GM19035 (cell line): ENCODE measurements around the gene CLDN22.

Experiments
- ATAC-seq: cut with Tn5 transposase; IDR thresholded peaks from one replicate; pipeline ENCODE4 v1.9.1; 2021; ENCODE audit not compliant: unreplicated experiment

CLDN22 gene

DNA sequence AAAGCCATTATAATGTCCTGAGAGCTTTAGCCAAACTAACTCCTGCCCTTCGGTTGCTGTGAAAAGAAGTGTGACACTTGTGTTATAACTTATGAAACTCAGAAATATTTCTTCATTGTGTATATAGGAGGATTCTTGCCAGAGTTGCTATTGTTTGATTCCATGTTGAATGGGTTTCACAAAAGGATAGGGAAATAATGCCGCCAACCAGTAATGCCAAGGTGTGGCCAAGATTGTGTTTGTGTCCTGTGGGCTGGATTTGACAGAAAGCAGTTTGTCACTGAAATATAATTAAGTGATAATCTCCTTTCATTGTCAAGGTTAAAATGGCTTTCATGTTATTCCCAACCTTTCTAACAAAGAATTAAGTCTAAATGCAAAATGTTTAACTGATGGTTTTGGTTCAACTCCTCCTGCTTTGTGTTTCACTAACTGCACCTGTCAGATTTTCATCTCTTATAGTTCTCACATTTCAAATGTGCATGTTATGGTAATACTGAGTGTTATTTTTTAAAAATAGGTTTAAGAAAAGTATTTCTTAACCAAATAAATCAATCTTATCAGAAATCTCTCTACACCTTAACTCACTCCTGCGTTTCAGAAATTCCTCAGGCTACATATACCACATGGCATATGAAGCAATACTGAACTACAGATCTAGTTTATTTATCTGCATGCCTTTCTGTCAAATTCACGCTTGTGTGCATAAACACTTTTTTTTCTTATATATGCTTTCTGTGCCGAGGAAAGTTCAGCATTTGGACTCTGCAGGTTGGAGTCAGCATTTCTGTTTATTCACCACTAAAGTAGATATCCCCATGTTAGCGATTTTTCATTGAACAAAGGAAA lies at the start of gene CLDN22:
Gene CLDN22, minus strand, starts transcription at position 66 of the 849 bp plus-strand sequence. Its CDS starts 58 bp downstream, at position 8.
- ATAC-seq: no peak

DNA sequence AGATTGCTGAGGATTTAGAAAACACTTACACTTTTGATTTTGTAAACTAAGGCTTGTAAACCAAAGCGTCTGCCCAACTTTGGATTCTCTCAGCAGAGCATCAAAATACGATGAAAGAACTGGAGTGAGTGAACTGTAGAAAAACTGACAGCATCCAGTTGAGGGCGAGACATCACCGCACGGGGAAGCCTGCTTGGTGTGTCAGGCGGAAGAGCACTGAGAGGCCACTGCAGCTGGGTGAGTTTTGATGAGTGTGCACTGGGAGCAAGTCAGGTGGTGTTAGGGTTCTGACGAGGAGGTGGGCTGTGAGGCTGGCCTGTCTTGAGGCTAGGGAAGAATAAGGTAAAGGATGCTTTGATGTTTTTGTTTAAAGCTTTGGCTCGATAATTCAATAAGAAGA lies 49.0 kb upstream of the CLDN22 start:
- ATAC-seq: no peak

DNA sequence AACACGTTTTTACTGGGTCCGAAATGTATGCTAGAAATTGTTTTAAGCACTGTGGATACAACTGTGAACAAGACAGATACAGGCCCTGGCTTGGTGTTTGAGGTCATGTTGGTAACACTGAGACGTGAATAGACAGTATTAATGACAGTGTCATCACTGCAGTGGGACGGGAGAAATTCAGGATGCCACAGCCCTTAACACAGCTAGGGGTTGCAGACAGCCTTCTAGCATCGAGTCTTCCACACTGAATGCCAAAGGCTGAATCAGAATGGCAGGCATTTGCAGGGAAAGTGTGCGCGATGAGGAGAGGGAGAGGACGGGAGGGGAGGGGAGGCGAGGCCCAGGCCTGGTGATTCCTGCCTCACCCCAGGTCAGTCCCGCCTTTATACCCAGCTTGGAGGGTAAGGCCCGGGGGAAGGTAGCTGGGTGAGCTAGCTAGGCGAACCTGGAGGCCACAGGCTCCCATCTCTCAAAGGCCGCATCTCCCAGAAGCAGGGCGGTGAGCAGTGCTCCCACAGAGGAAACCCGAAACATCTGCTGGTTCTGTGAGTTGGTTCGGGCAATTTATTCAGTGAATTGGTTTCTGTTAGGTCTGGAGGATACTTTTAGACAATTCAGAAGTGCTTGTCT lies 46.2 kb upstream of the CLDN22 start:
- no peak for ATAC-seq

DNA sequence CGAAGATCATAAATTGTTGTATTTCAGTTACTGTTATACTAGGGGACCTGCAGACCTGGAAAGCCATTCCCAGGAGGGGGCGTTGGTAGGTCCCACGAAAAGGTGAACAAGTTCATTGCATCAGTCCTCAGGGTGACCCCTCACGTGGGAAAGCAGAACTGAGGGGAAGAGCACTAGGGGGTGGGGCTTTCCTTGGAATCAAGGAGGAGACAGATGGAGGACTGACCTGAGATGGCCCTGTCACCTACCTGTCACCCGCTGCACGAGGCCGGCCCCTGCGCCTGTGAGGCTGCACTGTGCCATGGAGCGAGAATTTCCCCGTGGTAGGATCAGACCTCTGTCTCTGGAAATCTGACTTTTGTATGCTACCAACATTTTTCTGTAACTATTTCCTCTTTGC lies 43.9 kb upstream of the CLDN22 start:
- no peak for ATAC-seq

DNA sequence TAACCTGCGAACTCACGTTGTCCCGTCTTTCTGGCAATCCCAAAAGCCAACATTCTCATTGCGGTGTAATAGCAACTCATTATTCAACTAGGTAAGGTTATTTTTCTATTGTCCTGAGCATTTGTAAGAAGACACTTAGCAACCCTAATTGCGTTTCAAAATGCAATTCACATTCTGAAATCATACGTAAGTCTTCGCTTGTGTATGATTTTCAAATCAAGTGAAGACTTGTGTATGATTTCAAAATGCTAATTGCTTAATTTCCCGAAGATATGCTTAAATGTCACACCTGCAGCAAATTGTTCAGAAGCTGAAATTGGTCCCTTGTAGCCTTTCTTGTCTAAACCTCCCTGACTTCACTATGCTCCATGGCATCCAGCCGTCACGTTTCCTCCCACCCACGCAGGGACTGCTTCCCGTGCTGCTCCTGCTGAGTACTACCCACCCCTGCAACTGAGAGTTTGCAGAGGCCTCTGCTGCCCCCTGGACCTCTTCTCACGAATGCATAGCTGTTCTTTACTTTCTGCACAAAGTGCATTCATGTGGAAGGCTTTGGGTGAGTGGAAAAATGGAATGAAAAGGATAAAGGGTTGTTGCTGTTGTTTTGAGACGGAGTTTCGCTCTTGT lies 43.0 kb upstream of the CLDN22 start:
- no peak for ATAC-seq

DNA sequence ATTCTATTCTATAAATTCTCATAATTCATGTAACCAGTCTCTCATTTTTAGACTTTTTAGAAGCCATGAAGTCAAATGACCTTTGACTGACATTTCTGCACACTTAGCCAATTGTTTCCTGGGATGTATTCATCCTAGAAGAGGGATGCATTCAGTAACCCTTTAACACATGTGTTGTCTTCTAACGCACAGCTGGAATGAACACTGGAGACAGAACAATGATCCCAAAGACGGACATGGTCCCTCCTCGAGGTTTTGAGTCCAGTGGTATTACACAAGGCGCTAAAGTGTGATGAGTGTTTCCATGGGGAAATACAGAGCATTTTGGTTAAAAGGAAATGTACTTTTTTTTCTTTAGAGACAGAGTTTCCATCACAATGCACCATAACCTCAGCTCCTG lies 42.0 kb upstream of the CLDN22 start:
- ATAC-seq: no peak

DNA sequence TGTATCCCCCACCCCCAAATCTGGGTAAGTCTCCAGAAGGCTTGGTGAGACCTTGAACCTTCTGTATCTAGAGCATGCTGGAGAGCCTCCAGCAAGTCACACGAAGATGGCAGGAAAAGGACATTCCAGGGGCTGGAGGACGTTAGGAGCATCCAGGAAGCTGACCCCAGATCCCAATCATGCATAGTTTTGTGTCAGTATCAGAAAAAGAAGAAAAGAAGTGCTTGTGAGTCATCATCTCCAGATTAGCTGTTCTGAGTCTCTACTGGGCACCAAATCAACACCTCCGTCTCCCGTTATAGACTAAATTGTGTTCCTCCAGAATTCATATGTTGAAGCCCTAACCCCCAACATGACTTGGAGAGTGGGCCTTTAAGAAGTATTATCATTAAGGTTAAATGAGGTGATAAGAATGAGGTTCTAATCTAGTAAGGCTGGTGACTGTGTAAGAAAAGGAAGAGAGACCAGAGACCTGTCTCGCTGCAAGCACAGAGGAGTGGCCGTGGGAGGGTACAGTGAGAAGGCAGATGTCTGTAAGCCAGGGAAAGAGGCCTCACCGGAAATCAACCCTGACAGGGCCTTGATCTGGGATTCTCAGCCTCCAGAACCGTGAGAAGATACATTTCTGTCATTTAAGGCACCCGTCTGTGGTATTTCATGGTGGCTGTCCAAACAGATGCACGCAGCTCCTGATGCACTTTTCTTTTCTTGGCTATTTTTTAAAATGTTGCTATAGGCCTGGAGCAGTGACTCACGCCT lies 40.3 kb upstream of the CLDN22 start:
- ATAC-seq: no peak

DNA sequence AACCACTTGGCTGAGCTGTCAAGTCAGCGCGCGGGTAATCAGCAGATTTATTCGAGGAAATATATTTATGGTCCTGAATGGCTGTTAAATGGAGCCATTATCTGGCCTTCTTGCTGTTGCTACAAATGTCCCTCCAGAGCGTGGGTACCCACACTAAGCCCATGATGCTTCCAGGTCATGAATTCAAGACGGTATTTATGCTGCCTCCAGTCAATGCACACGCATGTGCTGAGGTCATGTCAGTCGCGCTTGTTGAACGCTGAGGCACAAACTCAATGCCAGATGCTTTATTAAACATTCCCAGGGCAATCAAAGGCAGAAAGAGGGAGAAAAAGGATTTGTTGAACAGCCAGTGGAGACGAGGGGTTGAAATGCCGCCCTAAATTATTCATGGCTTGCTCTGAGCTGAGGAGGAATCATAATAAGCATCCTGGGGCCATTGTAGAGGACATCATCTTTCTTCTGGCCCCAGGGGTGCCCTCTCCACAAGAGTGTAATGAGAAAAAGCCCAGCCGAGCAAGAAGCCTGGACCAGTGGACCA lies 38.2 kb upstream of the CLDN22 start:
- ATAC-seq: no peak

DNA sequence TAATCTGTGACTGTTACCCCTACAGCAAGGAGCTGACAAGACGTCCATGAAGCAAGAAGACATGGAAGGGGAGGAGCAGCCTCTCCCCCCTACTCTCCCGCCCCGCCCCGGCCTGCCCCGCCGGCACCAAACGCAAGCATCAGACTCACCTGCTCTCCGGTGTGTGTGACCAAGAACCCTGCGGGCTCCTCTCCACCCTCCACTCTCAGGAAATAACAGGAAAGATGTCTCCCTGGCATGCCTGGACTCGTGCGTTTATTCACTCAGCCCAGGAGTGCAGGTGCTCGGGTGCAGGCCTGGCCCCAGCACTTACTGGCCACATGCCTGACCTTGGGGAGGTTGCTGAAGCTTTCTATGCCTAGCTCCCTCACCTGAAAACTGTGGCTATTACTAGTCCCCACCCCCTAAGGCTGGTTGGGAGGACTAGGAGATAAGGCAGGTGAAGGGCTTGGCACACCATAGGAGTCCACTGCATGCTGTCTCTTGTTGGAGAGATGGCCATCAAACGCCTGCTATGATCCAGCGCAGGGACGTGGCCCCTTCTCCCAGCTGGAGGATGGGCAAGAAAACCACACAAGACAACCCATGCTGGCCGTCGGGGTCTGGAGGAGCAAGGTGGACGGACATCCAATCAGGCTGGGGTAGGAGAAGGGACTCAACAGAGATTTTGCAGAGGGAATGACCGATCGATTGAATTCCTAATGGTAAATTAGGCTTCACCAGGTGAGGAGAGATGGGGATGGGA lies 37.0 kb upstream of the CLDN22 start:
- no peak for ATAC-seq

DNA sequence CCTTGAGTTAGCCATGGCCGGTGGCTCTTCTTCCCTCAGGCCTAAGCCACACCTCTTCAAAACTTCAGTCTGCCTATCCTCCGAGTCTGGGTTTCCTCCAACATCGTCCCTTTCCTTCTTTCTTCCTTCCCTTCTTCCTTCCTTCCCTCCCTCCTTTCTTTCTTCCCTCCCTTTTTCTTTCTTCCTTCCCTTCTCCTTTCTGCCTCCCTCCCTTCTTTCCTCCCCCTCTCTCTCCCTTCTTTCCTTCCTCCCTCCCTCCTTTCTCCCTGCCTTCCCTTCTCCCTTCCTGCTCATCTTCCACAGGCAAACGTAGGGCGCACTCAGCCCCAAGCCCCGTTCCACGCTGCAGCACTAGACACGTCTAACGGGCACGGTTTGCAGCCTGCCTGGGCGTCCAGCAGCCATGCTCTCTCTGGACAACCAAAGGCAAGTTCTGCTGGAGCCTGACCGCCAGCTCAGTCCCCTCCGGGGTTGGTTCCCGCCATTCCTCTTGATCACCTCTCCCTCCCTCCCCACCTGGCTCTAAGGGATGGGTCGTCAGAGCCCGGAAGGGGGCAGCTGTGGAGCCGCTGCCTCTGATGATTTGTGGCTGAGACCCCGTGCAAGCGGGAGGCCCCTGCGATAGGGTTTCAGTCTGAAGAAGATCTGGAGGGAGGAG lies 36.2 kb upstream of the CLDN22 start:
- no peak for ATAC-seq

DNA sequence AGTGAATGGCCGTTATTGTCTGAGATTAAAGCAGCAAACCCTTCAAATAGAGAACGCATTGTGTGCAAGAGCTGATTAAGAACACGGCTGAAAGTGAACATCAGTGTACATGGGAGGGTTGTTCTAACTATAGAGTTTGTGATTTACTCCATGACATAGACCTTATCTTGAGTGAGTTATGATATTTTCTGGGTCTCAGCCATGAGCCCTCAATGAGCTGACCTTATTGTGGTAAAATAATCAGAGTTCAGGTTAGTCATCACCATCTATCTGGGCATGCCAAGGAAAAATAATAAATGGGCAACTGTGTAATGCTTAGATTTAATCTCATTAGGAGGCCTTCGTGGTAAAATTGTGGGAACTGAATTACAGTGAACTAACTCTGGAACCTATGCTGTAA lies 35.3 kb upstream of the CLDN22 start:
- no peak for ATAC-seq

DNA sequence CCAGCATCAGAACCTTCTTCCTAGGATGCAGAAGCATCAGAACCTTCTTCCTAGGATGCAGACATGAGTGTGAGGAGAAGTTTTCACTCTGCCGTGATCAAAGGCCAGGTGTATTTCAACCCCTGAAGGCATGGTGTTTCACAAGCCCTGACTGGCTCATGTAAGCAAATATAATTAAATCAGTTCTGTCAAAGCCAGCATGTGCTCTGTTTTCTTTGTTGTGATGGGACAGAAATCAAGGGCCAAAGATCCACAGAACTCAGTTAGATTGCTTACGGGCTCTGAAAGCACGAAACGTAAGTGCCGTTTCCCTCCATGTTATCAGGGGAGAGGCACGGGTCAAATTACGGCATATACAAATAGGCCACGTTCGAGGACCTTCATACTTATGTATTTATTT lies 34.1 kb upstream of the CLDN22 start:
- no peak for ATAC-seq

DNA sequence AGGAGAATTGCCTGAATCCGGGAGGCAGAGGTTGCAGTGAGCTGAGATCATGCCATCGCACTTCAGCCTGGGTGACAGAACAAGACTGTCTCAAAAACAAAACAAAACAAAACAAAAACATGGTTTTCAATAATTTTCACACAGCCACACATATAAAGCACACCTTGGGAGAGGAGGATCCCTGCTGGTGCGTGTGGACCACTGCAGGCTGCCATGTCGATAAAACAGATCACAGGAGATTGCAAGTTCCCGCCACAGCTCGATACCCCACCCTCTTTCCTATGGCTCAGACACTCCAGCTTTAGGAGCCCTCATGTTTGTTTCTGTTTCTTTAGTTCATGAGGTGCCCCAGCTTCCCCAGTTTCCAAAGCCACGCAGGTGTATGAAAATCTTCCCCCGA lies 33.5 kb upstream of the CLDN22 start:
- ATAC-seq: no peak

DNA sequence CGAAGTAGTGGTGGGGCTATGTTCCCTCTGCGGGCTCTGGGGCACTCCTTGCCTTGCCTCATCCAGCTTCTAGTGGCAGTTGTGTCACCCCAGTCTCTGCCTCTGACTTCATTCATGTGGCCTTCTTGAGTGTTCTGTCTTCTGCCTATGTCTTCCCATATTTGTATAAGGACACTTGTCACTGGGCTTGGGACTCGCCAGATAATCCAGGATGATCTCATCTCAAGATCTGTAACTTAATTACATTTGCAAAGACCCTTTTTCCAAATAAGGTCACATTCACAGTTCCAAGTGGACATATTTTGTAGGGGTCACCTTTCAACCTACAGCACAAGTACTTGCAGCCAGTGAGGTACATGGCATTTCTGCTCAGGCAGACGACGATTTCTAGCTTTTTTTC lies 32.5 kb upstream of the CLDN22 start:
- ATAC-seq: no peak

DNA sequence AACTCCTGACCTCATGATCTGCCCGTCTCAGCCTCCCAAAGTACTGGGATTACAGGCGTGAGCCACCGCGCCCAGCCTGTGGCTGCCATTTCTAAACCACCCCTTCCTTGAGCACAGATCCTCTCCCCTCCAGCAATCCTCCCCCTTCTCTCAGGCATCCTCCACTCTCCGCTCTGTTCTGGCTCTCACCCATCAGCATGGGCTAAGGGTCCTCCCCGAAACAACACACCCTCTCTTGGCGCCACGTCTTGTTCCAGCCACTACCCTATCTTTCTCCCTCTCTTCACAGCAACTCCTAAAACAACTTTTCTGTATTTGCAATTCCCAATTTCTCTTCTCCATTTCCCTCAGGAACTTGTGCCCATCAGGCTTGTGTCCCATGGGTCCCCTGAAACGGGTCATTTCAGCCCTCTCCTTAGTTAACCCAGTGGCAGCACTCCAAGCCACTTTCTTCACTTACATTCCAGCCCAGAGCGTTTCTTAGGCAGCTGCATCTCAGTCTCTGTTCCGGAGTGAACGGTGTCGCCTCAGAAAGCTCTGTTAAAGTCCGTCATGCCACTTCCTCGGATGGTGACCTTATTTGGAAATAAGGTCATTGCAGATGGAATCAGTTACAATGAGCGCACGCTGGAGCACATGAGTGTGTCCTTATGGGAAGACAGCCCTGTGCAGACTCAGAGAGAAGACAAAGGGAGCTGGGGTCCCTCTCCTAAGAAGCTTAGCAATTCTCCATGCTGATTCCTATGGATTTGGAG lies 30.4 kb upstream of the CLDN22 start:
- ATAC-seq: no peak

DNA sequence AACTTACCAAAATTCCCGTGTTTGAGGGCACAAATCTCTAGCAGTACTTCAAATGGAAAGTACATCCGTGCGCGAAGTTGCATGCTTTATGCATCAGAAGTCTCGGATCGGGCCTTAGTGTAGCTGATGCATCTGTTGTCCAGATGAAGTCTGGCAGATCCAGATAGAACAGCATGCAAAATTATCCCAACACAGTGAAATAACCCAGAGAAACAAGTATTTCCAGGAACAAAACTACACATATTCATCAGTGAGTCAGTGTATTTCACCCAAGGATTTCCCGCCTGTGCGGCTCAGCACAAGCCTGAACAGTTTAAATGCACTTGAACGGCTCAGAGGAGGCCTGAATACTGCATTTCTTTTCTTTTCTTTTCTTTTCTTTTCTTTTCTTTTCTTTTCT lies 29.6 kb upstream of the CLDN22 start:
- ATAC-seq: no peak

DNA sequence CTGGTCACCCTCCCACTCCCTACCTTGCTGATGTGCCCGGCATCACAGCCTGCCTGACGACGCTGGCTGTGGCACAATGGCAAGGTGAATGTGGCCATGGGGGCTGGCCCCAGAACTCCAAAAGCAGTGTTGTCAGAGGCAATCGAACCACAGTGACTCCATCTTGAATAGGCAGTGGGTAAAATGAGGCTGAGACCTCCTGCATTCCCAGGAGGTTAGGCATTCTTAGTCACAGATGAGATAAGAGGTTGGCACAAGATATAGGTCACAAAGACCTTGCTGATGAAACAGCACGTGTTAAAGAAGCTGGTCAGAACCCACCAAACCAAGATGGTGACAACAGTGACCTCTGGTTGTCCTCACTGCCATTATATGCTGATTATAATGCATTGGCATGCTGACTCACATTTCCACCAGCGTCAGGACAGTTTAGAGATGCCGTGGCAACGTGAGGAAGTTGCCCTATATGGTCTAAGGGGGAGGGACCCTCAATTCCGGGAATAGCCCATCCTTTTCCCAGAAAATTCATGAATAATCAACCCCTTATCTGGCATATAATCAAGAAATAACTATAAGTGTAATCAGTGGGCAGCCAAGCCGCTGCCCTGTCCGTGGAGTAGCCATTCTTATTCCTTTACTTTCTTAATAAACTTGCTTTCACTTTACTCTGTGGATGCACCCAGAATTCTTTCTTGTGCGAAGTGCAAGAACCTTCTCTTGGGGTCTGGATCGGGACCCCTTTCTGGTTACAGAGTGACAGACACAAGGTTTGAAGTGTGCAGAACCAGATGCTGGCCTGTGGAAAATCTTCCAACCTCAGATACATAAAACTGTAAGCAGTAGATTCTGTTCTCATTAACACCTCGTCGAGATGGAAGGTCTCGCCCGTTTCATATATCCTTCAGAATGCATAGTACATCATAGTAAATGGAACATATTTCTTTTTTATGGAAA lies 28.9 kb upstream of the CLDN22 start:
- no peak for ATAC-seq

DNA sequence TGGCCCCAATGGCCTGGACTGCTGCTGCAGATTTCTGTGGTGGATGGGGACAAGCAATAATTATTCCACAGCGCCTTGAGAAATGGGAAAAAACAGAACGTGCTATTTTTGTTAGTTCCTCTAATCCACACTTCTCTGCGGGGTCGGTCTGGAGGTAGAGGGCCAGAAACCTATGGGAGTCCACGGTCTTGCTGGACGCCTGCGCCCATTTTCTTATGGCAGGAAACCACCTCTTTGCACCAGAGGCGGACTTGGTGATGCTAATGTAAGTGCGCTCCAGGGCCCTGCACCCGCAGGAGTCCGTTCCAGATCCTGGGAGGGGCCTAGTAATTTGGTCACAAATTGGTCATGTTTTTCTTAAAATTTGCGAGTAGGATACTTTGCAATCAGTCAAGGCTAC lies 28.1 kb upstream of the CLDN22 start:
- no peak for ATAC-seq
